ENCODE results near the gene DACH2.

- TF ChIP-seq CTCF (IDR thresholded peaks at IDR 0.05) (no peak), EP300 (IDR thresholded peaks at IDR 0.05) (no peak), POLR2A (IDR thresholded peaks at IDR 0.05) (no peak), POLR2AphosphoS5 (IDR thresholded peaks at IDR 0.05) (no peak)
Measured at GRCh38 chrX:86604607-86605006, 456.4 kb downstream of the DACH2 start.

Data from gastroesophageal sphincter (tissue), 3 donors.